ENCODE results near the gene CDH13.

CDH13 gene

GRCh38 chr16:83271970-83272575 lies 645.3 kb downstream of the CDH13 start:
- no peak for DNase-seq (ENCODE audit: low read depth in 2 of 3, low spot score in 2 of 3)

- DNase-seq (ENCODE audit: low read depth in 2 of 3, low spot score in 2 of 3) = no peak
These were observed 646.1 kb downstream of the CDH13 start for GRCh38 chr16:83272843-83273242.

- DNase-seq (ENCODE audit: low read depth in 2 of 3, low spot score in 2 of 3) = no peak
These were observed 646.9 kb downstream of the CDH13 start for GRCh38 chr16:83273504-83274173.

- no peak for DNase-seq (ENCODE audit: low read depth in 2 of 3, low spot score in 2 of 3)
These were observed 652.5 kb downstream of the CDH13 start for GRCh38 chr16:83279251-83279650.

GRCh38 chr16:83285921-83286320 lies 659.2 kb downstream of the CDH13 start:
- no peak for DNase-seq (ENCODE audit: low read depth in 2 of 3, low spot score in 2 of 3)

GRCh38 chr16:83296505-83296904 lies 669.7 kb downstream of the CDH13 start:
- no peak for DNase-seq (ENCODE audit: low read depth in 2 of 3, low spot score in 2 of 3)

- no peak for DNase-seq (ENCODE audit: low read depth in 2 of 3, low spot score in 2 of 3)
These were observed 671.8 kb downstream of the CDH13 start for GRCh38 chr16:83298541-83298940.

- DNase-seq (ENCODE audit: low read depth in 2 of 3, low spot score in 2 of 3) = no peak
These were observed 673.6 kb downstream of the CDH13 start for GRCh38 chr16:83300326-83300725.

- no peak for DNase-seq (ENCODE audit: low read depth in 2 of 3, low spot score in 2 of 3)
These were observed 675.2 kb downstream of the CDH13 start for GRCh38 chr16:83301971-83302370.

- DNase-seq (ENCODE audit: low read depth in 2 of 3, low spot score in 2 of 3) = no peak
These were observed 676.1 kb downstream of the CDH13 start for GRCh38 chr16:83302853-83303252.

GRCh38 chr16:83305092-83305491 lies 678.3 kb downstream of the CDH13 start:
- DNase-seq (ENCODE audit: low read depth in 2 of 3, low spot score in 2 of 3) = no peak

GRCh38 chr16:83306961-83307593 lies 680.3 kb downstream of the CDH13 start:
- DNase-seq (ENCODE audit: low read depth in 2 of 3, low spot score in 2 of 3) = no peak

- DNase-seq (ENCODE audit: low read depth in 2 of 3, low spot score in 2 of 3) = no peak
These were observed 680.8 kb downstream of the CDH13 start for GRCh38 chr16:83307594-83307992.

- DNase-seq (ENCODE audit: low read depth in 2 of 3, low spot score in 2 of 3) = no peak
These were observed 681.6 kb downstream of the CDH13 start for GRCh38 chr16:83308414-83308813.

GRCh38 chr16:83310816-83311215 lies 684.0 kb downstream of the CDH13 start:
- no peak for DNase-seq (ENCODE audit: low read depth in 2 of 3, low spot score in 2 of 3)

GRCh38 chr16:83312015-83312717 lies 685.4 kb downstream of the CDH13 start:
- DNase-seq (ENCODE audit: low read depth in 2 of 3, low spot score in 2 of 3) = no peak

- DNase-seq (ENCODE audit: low read depth in 2 of 3, low spot score in 2 of 3) = no peak
These were observed 686.0 kb downstream of the CDH13 start for GRCh38 chr16:83312718-83313245.

GRCh38 chr16:83315271-83315670 lies 688.5 kb downstream of the CDH13 start:
- no peak for DNase-seq (ENCODE audit: low read depth in 2 of 3, low spot score in 2 of 3)

GRCh38 chr16:83316458-83316857 lies 689.7 kb downstream of the CDH13 start:
- DNase-seq (ENCODE audit: low read depth in 2 of 3, low spot score in 2 of 3) = no peak

- DNase-seq (ENCODE audit: low read depth in 2 of 3, low spot score in 2 of 3) = no peak
These were observed 691.6 kb downstream of the CDH13 start for GRCh38 chr16:83318390-83318789.

- DNase-seq (ENCODE audit: low read depth in 2 of 3, low spot score in 2 of 3) = no peak
These were observed 702.2 kb downstream of the CDH13 start for GRCh38 chr16:83328936-83329335.

- no peak for DNase-seq (ENCODE audit: low read depth in 2 of 3, low spot score in 2 of 3)
These were observed 702.7 kb downstream of the CDH13 start for GRCh38 chr16:83329441-83329840.

Data from activated CD8-positive, alpha-beta memory T cell treated with anti-CD3 and anti-CD28 coated beads for 48 hours (primary cell).